HG02840 (cell line): ENCODE data around the gene CUL9.

Source experiments
- ATAC-seq: cut with Tn5 transposase; IDR thresholded peaks from one replicate; pipeline ENCODE4 v1.9.1; 2021; ENCODE audit warnings: mild to moderate bottlenecking, moderate library complexity, moderate number of reproducible peaks; ENCODE audit not compliant: unreplicated experiment, low FRiP score

Gene CUL9

GRCh38 chr6:43250992-43251373 is 69.0 kb downstream of the CUL9 start:
- ATAC-seq, result no peak

- no peak for ATAC-seq
These were observed 71.4 kb downstream of the CUL9 start for GRCh38 chr6:43253401-43253800.

- no peak for ATAC-seq
These were observed 72.3 kb downstream of the CUL9 start for GRCh38 chr6:43254138-43254817.

GRCh38 chr6:43254846-43255245 is 72.8 kb downstream of the CUL9 start:
- ATAC-seq, result no peak

GRCh38 chr6:43255408-43256054 is 73.5 kb downstream of the CUL9 start:
- ATAC-seq, result no peak

GRCh38 chr6:43256670-43257366 is 74.8 kb downstream of the CUL9 start:
- ATAC-seq, result no peak

- ATAC-seq, result no peak
These were observed 75.6 kb downstream of the CUL9 start for GRCh38 chr6:43257367-43258145.

- ATAC-seq, result no peak
These were observed 76.2 kb downstream of the CUL9 start for GRCh38 chr6:43258180-43258579.

- ATAC-seq, result no peak
These were observed 77.1 kb downstream of the CUL9 start for GRCh38 chr6:43258807-43259686.

GRCh38 chr6:43260791-43261190 is 78.8 kb downstream of the CUL9 start:
- ATAC-seq, result no peak

GRCh38 chr6:43261198-43261597 is 79.2 kb downstream of the CUL9 start:
- no peak for ATAC-seq

- ATAC-seq, result no peak
These were observed 80.2 kb downstream of the CUL9 start for GRCh38 chr6:43262000-43262779.

GRCh38 chr6:43262780-43263313 is 80.9 kb downstream of the CUL9 start:
- no peak for ATAC-seq

GRCh38 chr6:43263314-43264178 is 81.5 kb downstream of the CUL9 start:
- ATAC-seq, result no peak

GRCh38 chr6:43264599-43265145 is 82.7 kb downstream of the CUL9 start:
- ATAC-seq, result no peak

- ATAC-seq, result no peak
These were observed 83.6 kb downstream of the CUL9 start for GRCh38 chr6:43265564-43265963.

- ATAC-seq, result no peak
These were observed 85.8 kb downstream of the CUL9 start for GRCh38 chr6:43267619-43268354.
